ENCODE data around the gene EIF4H. TPM values are rescaled to one million over a fixed set of nuclear protein-coding genes. Genes with fewer than 3 reads are reported as not detected.
A peak's percentile ranks its signal among the peaks of the same experiment; 100 is the strongest.

EIF4H gene
- total and polyA plus RNA-seq, 2 experiments from 2014 or later, result 183 to 309 TPM

DNA sequence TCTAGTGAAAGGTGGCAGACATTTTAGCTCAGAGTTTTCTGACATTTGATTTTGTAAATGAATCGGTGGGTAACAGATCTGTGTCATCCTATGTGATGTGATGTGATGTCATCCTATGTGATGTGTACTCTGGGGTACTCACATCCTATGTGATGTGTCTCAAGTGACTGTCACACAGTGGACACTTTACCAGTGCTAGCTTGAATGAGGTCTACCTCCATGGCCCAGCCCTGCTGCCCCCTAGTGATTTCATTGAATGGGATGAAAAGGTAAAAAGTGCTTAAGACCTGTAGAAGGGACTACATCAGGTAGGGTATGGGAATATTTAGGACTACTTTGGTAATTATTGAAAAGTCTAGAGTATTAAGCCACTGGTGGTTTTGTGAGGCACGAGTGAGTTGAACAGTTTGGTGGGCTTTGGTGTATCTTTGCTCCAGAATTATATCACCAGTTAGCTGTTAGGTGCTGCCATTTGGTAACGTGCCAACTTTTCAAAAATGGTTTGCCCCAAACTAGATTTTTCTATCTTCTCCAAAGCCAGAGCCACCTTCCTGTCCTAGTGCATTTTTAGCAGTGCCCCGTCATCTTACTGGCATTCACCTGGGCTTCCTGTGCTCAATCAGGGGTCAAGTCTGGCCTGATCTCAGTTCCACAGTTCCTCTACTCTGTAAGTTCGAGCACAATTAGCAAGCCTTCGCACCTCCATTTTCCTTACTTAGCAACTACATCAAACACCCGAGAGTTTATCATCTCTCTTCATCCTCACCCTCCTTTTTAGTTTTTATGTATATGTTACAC is 9.7 kb downstream of the EIF4H start:
- H3K27ac Mint-ChIP-seq, result no peak overlapping the region; the same call in 1 of the 2 replicates
- H3K36me3 Mint-ChIP-seq (ENCODE audit: low read depth), result peaks cover 44% of the 10 kb centered on the region
- Histone ChIP-seq H4K20me1 (replicated peaks; ENCODE audit: insufficient read depth) (peaks cover 91% of the 10 kb centered on the region), H2AFZ (no peak overlapping the region), H3K36me3 (ENCODE audit: insufficient read depth) (peaks cover 13% of the 10 kb centered on the region), H3K4me2 (no peak overlapping the region), H3K4me3 (no peak overlapping the region), H3K27me3 (ENCODE audit: insufficient read depth) (no peaks in the 10 kb centered on the region), H3K4me1 (ENCODE audit: insufficient read depth) (peaks cover 38% of the 10 kb centered on the region), H3K9me2 (ENCODE audit: insufficient read depth) (no peaks in the 10 kb centered on the region), H3K27ac (ENCODE audit: low read depth) (peak overlapping the region; percentile 51), H3K79me2 (replicated peaks; ENCODE audit: insufficient read depth) (peaks cover 100% of the 10 kb centered on the region), H3F3A (replicated peaks; ENCODE audit: low read depth) (peaks cover 39% of the 10 kb centered on the region)
- DNase-seq (ENCODE audit: low spot score) (peak; percentile 69), ATAC-seq (peak; percentile 74)
- H3K4me3 Mint-ChIP-seq, result no peak overlapping the region
- peaks cover 42% of the 10 kb centered on the region for H3K4me1 Mint-ChIP-seq
- no peak for TF ChIP-seq CREB1 (CRISPR knock-in tag; IDR thresholded peaks at IDR 0.05; ENCODE audit: low read depth)
- TF ChIP-seq, protein P1, sequence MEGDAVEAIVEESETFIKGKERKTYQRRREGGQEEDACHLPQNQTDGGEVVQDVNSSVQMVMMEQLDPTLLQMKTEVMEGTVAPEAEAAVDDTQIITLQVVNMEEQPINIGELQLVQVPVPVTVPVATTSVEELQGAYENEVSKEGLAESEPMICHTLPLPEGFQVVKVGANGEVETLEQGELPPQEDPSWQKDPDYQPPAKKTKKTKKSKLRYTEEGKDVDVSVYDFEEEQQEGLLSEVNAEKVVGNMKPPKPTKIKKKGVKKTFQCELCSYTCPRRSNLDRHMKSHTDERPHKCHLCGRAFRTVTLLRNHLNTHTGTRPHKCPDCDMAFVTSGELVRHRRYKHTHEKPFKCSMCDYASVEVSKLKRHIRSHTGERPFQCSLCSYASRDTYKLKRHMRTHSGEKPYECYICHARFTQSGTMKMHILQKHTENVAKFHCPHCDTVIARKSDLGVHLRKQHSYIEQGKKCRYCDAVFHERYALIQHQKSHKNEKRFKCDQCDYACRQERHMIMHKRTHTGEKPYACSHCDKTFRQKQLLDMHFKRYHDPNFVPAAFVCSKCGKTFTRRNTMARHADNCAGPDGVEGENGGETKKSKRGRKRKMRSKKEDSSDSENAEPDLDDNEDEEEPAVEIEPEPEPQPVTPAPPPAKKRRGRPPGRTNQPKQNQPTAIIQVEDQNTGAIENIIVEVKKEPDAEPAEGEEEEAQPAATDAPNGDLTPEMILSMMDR (conservative IDR thresholded peaks at IDR 0.05; ENCODE audit: low read depth in 2 of 2), result peak; percentile 68 to 73
- H3K27me3 Mint-ChIP-seq (ENCODE audit: insufficient read depth, low read depth, poor library complexity), result no peaks in the 10 kb centered on the region
- no peaks in the 10 kb centered on the region; the same call in 2 of the 3 replicates for H3K9me3 Mint-ChIP-seq

DNA sequence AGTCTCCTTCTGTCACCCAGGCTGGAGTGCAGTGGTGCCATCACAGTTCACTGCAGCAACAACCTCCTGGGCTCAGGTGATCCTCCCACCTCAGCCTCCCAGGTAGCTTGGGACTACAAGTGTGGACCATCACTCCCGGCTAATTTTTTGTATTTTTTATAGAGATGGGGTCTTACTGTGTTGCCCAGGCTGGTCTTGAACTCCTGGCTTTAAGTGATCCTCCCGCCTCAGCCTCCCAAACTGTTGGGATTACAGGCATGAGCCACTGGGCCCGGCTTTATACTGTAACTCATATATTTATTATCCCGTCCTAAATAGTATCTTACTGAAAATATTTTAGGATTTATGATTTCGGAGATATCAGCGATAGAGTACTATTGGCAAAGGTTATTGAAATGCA is 10.9 kb downstream of the EIF4H start:
- H3K4me2 ChIP-seq, result peak overlapping the region; percentile 62
- H3K27ac ChIP-seq (ENCODE audit: low read depth), result peak overlapping the region; percentile 60
- H3K4me3 ChIP-seq, result no peak overlapping the region
- Mint-ChIP-seq H3K4me3 (no peak overlapping the region), H3K36me3 (ENCODE audit: low read depth) (peaks cover 48% of the 10 kb centered on the region), H3K9me3 (no peaks in the 10 kb centered on the region; the same call in 2 of the 3 replicates), H3K27ac (no peak overlapping the region), H3K27me3 (ENCODE audit: insufficient read depth, low read depth, poor library complexity) (no peaks in the 10 kb centered on the region), H3K4me1 (peaks cover 40% of the 10 kb centered on the region)
- H3K79me2 ChIP-seq (replicated peaks; ENCODE audit: insufficient read depth), result peaks cover 100% of the 10 kb centered on the region
- H3K9me2 ChIP-seq (ENCODE audit: insufficient read depth), result no peaks in the 10 kb centered on the region
- no peak for DNase-seq (ENCODE audit: low spot score)
- H4K20me1 ChIP-seq (replicated peaks; ENCODE audit: insufficient read depth), result peaks cover 88% of the 10 kb centered on the region
- H3K36me3 ChIP-seq (ENCODE audit: insufficient read depth), result peaks cover 25% of the 10 kb centered on the region
- peaks cover 38% of the 10 kb centered on the region for H3K4me1 ChIP-seq (ENCODE audit: insufficient read depth)
- H3K27me3 ChIP-seq (ENCODE audit: insufficient read depth), result no peaks in the 10 kb centered on the region
- TF ChIP-seq ZNF331 (CRISPR knock-in tag; IDR thresholded peaks at IDR 0.05; ENCODE audit: low read depth) (no peak), EZH2phosphoT487 (IDR thresholded peaks at IDR 0.05; ENCODE audit: unreplicated experiment) (no peak), CREB1 (CRISPR knock-in tag; IDR thresholded peaks at IDR 0.05; ENCODE audit: low read depth) (no peak)
- H2AFZ ChIP-seq, result no peak overlapping the region
- ATAC-seq, result no peak
- H3F3A ChIP-seq (replicated peaks; ENCODE audit: low read depth), result peaks cover 39% of the 10 kb centered on the region

DNA sequence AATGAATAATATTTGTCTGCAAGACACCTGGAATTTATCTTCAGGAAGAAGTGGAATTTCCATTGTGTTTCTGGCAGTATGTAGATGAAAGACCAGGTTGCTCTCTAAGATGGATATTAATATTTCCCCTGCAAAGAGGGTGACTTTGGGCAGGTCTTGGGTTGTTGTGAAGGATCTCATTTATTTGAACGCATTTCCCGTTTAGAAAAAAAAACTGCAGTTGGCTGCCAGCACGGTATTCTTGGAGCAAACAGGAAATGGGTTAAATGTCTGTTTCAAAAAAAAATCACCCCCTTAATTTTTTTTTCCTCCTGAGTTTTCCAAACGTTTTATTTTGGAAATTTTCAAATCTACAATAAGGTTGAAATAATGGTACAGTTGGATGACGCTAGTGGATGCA is 11.5 kb downstream of the EIF4H start:
- no peak overlapping the region for H3K27ac Mint-ChIP-seq
- peaks cover 40% of the 10 kb centered on the region for H3K4me1 Mint-ChIP-seq
- Histone ChIP-seq H3K27ac (ENCODE audit: low read depth) (peak overlapping the region; percentile 60; the same call in 1 of the 2 replicates), H3K36me3 (ENCODE audit: insufficient read depth) (peaks cover 31% of the 10 kb centered on the region), H2AFZ (no peak overlapping the region), H3F3A (replicated peaks; ENCODE audit: low read depth) (peaks cover 39% of the 10 kb centered on the region), H3K4me3 (no peak overlapping the region), H3K4me2 (peak overlapping the region; percentile 62), H3K9me2 (ENCODE audit: insufficient read depth) (no peaks in the 10 kb centered on the region), H4K20me1 (replicated peaks; ENCODE audit: insufficient read depth) (peaks cover 88% of the 10 kb centered on the region), H3K4me1 (ENCODE audit: insufficient read depth) (peaks cover 38% of the 10 kb centered on the region), H3K27me3 (ENCODE audit: insufficient read depth) (no peaks in the 10 kb centered on the region), H3K79me2 (replicated peaks; ENCODE audit: insufficient read depth) (peaks cover 100% of the 10 kb centered on the region)
- peaks cover 54% of the 10 kb centered on the region for H3K36me3 Mint-ChIP-seq (ENCODE audit: low read depth)
- DNase-seq (ENCODE audit: low spot score) (no peak), ATAC-seq (no peak)
- no peak overlapping the region for H3K4me3 Mint-ChIP-seq
- no peaks in the 10 kb centered on the region for H3K27me3 Mint-ChIP-seq (ENCODE audit: insufficient read depth, low read depth, poor library complexity)
- H3K9me3 Mint-ChIP-seq, result no peaks in the 10 kb centered on the region; the same call in 2 of the 3 replicates
- TF ChIP-seq, protein P1 (conservative IDR thresholded peaks at IDR 0.05; ENCODE audit: low read depth in 2 of 2), result no peak

All from GM23338 (cell line).